GM23338 (cell line): ENCODE results near the gene FHIT.

Source experiments
- CREB1 ChIP-seq: fragments of 250-450 bp; sonication (Bioruptor Pico); IDR thresholded peaks from 2 replicates; pipeline ENCODE4 v1.5.0; 2020; ENCODE audit warnings: low read depth, mild to moderate bottlenecking, moderate library complexity
- CTCF ChIP-seq, 2 experiments: fragments of 200-600 bp in 1 of 2; sonication (generic) in 1 of 2; conservative IDR thresholded peaks; 2 replicates each; pipeline versions ENCODE4 v1.5.1 to v1.6.1; 2016 to 2017; ENCODE audit warnings: antibody characterized with exemption in 2 of 2, low read depth in 2 of 2, mild to moderate bottlenecking in 2 of 2, moderate library complexity in 1 of 2
- EZH2 ChIP-seq: fragments of 200-600 bp; sonication (generic); IDR thresholded peaks from one replicate; pipeline ENCODE4 v1.8.0; 2017; ENCODE audit warnings: antibody characterized with exemption, mild to moderate bottlenecking, low read depth; ENCODE audit not compliant: unreplicated experiment
- EZH2phosphoT487 ChIP-seq: fragments of 200-600 bp; sonication (generic); IDR thresholded peaks from one replicate; pipeline ENCODE4 v1.8.1; 2018; ENCODE audit warnings: antibody characterized with exemption; ENCODE audit not compliant: unreplicated experiment
- JUNB ChIP-seq: IDR thresholded peaks from one replicate; pipeline ENCODE4 v1.6.1; 2016; ENCODE audit warnings: antibody characterized with exemption; ENCODE audit not compliant: unreplicated experiment
- POLR2AphosphoS5 ChIP-seq: IDR thresholded peaks from 2 replicates; pipeline ENCODE4 v1.6.1; 2016; ENCODE audit warnings: antibody characterized with exemption, low read depth
- REST ChIP-seq: IDR thresholded peaks from one replicate; pipeline ENCODE4 v1.6.1; 2018; ENCODE audit warnings: antibody characterized with exemption; ENCODE audit not compliant: unreplicated experiment
- ZNF331 ChIP-seq: fragments of 250-450 bp; sonication (Bioruptor Pico); IDR thresholded peaks from 2 replicates; pipeline ENCODE4 v1.5.0; 2020; ENCODE audit warnings: low read depth, mild to moderate bottlenecking, moderate library complexity
- ZNF462 ChIP-seq: fragments of 250-450 bp; sonication (Bioruptor Pico); IDR thresholded peaks from 2 replicates; pipeline ENCODE4 v1.5.0; 2020; ENCODE audit warnings: mild to moderate bottlenecking, moderate library complexity

GRCh38 chr3:59946401-59946800, 1304.9 kb downstream of the FHIT start:
- TF ChIP-seq CTCF (conservative IDR thresholded peaks at IDR 0.05; ENCODE audit: low read depth in 2 of 2) (no peak), POLR2AphosphoS5 (no peak), REST (no peak), EZH2 (no peak), JUNB (no peak), EZH2phosphoT487 (no peak), ZNF462 (no peak), ZNF331 (CRISPR knock-in tag) (no peak), CREB1 (CRISPR knock-in tag) (no peak)
